Neural progenitor cell (in vitro differentiated cells): ENCODE data around the gene NHLH1. TPM values are rescaled to one million over a fixed set of nuclear protein-coding genes. Genes with fewer than 3 reads are reported as not detected.

Experiments used
- DNase-seq: peaks from one replicate; pipeline ENCODE4 v3.0.0-alpha.2; 2016; ENCODE audit warnings: low spot score
- H2AFZ ChIP-seq: fragments of 200-600 bp; sonication (generic); replicated peaks from 2 replicates; pipeline ENCODE4 v1.6.1; 2016; ENCODE audit warnings: antibody characterized with exemption
- H3F3A ChIP-seq: fragments of 200-600 bp; sonication (generic); 2 replicates; pipeline ENCODE4 v1.6.1; 2016; ENCODE audit warnings: antibody characterized with exemption, low read depth
- H3K27ac ChIP-seq: fragments of 200-600 bp; sonication (generic); 2 replicates; pipeline ENCODE4 v1.5.1; 2016; ENCODE audit warnings: mild to moderate bottlenecking
- H3K27me3 ChIP-seq: fragments of 200-600 bp; sonication (generic); 2 replicates; pipeline ENCODE4 v1.6.1; 2016; ENCODE audit warnings: mild to moderate bottlenecking, moderate library complexity
- H3K36me3 ChIP-seq: fragments of 200-600 bp; sonication (generic); 2 replicates; pipeline ENCODE4 v1.5.1; 2016
- H3K4me1 ChIP-seq: fragments of 200-600 bp; sonication (generic); 2 replicates; pipeline ENCODE4 v1.6.1; 2016; ENCODE audit warnings: mixed run types
- H3K4me2 ChIP-seq: fragments of 200-600 bp; sonication (generic); 2 replicates; pipeline ENCODE4 v1.6.1; 2016
- H3K4me3 ChIP-seq: fragments of 200-600 bp; sonication (generic); 2 replicates; pipeline ENCODE4 v1.5.1; 2016
- H3K79me2 ChIP-seq: fragments of 200-600 bp; sonication (generic); 2 replicates; pipeline ENCODE4 v1.6.1; 2016; ENCODE audit warnings: low read depth
- H3K9ac ChIP-seq: fragments of 200-600 bp; sonication (generic); 2 replicates; pipeline ENCODE4 v1.6.1; 2016
- H3K9me3 ChIP-seq: fragments of 200-600 bp; sonication (generic); 2 replicates; pipeline ENCODE4 v1.5.1; 2016; ENCODE audit warnings: low read depth
- H4K20me1 ChIP-seq: fragments of 200-600 bp; sonication (generic); 2 replicates; pipeline ENCODE4 v1.6.1; 2016; ENCODE audit warnings: low read depth
- H3K27ac Mint-ChIP-seq: 3 replicates; pipeline ENCODE4 v1.8.0; 2021; ENCODE audit warnings: mixed read lengths
- H3K27me3 Mint-ChIP-seq: 2 replicates; pipeline ENCODE4 v1.8.0; 2022; ENCODE audit warnings: low read depth, mild to moderate bottlenecking, inconsistent platforms, moderate library complexity, mixed read lengths; ENCODE audit not compliant: insufficient read depth
- H3K36me3 Mint-ChIP-seq: 3 replicates; pipeline ENCODE4 v1.8.0; 2021; ENCODE audit warnings: mixed read lengths
- H3K4me1 Mint-ChIP-seq: 3 replicates; pipeline ENCODE4 v1.8.0; 2021; ENCODE audit warnings: mixed read lengths
- H3K4me3 Mint-ChIP-seq: 3 replicates; pipeline ENCODE4 v1.8.0; 2021; ENCODE audit warnings: mild to moderate bottlenecking, moderate library complexity, mixed read lengths
- H3K9me3 Mint-ChIP-seq: 3 replicates; pipeline ENCODE4 v1.8.0; 2020; ENCODE audit warnings: mixed read lengths
- EZH2 ChIP-seq: fragments of 200-600 bp; sonication (generic); IDR thresholded peaks from 2 replicates; pipeline ENCODE4 v1.6.1; 2017; ENCODE audit warnings: antibody characterized with exemption, mild to moderate bottlenecking, moderate library complexity
- EZH2phosphoT487 ChIP-seq: fragments of 200-600 bp; sonication (generic); IDR thresholded peaks from 2 replicates; pipeline ENCODE4 v1.6.1; 2017; ENCODE audit warnings: antibody characterized with exemption
- total RNA-seq: library from RNA; depleted of rRNA; stranded (reverse); fragments of >200 nt; gene quantifications from 2 replicates; pipeline ENCODE4 v1.2.3, GENCODE V29; 2015; ENCODE audit warnings: low replicate concordance
- TF ChIP-seq, protein P1 (sequence below): fragments of 200-600 bp; sonication (generic); IDR thresholded peaks from 2 replicates; pipeline ENCODE4 v1.5.1; 2017; ENCODE audit warnings: antibody characterized with exemption, mild to moderate bottlenecking

NHLH1 gene
- total RNA-seq, 1 donor from 2014 or later, result 0.07 TPM

DNA sequence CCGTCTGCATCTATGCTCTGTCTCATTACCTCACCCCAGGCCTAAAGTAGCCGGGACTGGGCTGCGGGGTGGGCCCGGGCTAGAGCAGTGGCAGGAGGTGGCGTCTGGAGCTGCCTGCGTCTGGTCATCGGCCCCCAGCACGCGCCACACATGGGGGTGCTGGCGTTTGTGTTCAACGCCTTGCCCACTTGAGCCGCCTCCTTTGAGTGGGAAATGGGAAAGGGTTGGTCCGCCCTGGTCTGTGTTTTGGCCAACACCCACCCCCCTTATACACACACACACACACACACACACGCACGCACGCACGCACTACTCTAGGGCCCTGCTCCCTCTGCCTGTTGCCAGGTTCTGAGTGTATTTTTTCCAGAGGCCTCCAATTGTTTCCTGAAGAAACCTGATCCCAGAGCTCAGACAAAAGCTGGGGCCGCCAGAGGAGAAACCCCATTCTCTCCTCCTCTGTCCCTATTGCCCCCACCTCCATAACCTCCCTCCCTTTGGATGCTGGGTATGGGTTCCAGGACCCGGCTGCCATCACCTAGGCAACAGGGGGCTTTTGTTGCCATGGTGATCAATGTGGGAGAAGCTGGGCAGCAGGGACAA lies 43.6 kb downstream of the NHLH1 start:
- Mint-ChIP-seq H3K9me3 (no peaks in the 10 kb centered on the region), H3K4me1 (peaks cover 88% of the 10 kb centered on the region), H3K4me3 (peak overlapping the region; percentile 84), H3K36me3 (peaks cover 26% of the 10 kb centered on the region), H3K27me3 (peaks cover 10% of the 10 kb centered on the region), H3K27ac (peak overlapping the region; percentile 100)
- H3K27ac ChIP-seq, result peak overlapping the region; percentile 97
- H3K4me2 ChIP-seq, result peak overlapping the region; percentile 83
- H3K9ac ChIP-seq, result peak overlapping the region; percentile 27
- TF ChIP-seq, protein P1, sequence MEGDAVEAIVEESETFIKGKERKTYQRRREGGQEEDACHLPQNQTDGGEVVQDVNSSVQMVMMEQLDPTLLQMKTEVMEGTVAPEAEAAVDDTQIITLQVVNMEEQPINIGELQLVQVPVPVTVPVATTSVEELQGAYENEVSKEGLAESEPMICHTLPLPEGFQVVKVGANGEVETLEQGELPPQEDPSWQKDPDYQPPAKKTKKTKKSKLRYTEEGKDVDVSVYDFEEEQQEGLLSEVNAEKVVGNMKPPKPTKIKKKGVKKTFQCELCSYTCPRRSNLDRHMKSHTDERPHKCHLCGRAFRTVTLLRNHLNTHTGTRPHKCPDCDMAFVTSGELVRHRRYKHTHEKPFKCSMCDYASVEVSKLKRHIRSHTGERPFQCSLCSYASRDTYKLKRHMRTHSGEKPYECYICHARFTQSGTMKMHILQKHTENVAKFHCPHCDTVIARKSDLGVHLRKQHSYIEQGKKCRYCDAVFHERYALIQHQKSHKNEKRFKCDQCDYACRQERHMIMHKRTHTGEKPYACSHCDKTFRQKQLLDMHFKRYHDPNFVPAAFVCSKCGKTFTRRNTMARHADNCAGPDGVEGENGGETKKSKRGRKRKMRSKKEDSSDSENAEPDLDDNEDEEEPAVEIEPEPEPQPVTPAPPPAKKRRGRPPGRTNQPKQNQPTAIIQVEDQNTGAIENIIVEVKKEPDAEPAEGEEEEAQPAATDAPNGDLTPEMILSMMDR, result no peak
- no peak for TF ChIP-seq EZH2
- TF ChIP-seq EZH2phosphoT487, result no peak
- no peak overlapping the region for H2AFZ ChIP-seq
- peaks cover 61% of the 10 kb centered on the region for H4K20me1 ChIP-seq
- peaks cover 82% of the 10 kb centered on the region for H3K4me1 ChIP-seq
- peaks cover 97% of the 10 kb centered on the region for H3K79me2 ChIP-seq
- no peaks in the 10 kb centered on the region for H3K9me3 ChIP-seq
- H3F3A ChIP-seq, result peaks cover 35% of the 10 kb centered on the region
- peak overlapping the region; percentile 38 for H3K4me3 ChIP-seq
- H3K36me3 ChIP-seq, result no peaks in the 10 kb centered on the region
- peak; percentile 94 for DNase-seq
- H3K27me3 ChIP-seq, result no peaks in the 10 kb centered on the region

DNA sequence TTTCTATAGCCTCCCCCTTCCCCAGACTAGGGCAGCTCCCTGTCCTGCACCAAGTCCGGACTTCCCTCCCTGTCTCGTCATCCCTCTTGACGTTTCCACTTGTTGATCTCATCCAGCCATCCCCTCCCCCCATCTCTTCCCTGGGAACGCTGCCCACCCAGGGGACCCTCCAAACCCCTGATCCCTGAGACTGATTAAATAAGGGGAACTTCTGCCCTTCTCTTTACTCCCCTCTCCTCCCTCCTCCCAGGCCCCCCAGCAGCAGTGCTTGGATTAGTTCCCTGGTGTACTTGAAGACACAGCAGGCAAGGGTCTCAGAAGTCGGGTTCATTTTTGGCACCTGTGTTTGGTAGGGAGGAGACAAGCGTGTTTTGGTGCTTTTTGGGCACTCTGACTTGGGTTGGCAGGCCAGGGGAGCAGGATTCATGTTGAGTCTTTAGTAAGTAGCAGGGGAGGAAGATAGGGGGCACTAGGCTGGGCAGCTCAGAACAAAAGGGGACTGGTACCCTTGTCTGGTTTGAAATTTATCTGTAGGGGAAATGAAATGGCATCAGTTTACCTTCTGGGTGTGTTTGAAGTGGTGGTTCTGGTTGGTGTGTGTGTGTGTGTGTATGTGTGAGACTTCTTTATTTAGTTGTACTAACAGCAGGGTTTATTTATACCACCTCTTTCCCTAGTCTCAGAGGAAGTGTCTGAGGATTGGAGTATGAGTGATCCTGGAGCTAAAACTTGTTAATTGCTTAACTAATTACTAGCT lies 44.6 kb downstream of the NHLH1 start:
- peaks cover 97% of the 10 kb centered on the region for H3K79me2 ChIP-seq
- H3K4me1 ChIP-seq, result peaks cover 72% of the 10 kb centered on the region
- DNase-seq, result peak; percentile 26
- H4K20me1 ChIP-seq, result peaks cover 61% of the 10 kb centered on the region
- peaks cover 23% of the 10 kb centered on the region for H3K36me3 Mint-ChIP-seq
- peak overlapping the region; percentile 27 for H3K9ac ChIP-seq
- H3K4me3 ChIP-seq, result peak overlapping the region; percentile 38
- H3K27me3 ChIP-seq, result no peaks in the 10 kb centered on the region
- H3K9me3 ChIP-seq, result no peaks in the 10 kb centered on the region
- H3K4me3 Mint-ChIP-seq, result peak overlapping the region; percentile 84
- peaks cover 35% of the 10 kb centered on the region for H3F3A ChIP-seq
- no peaks in the 10 kb centered on the region for H3K36me3 ChIP-seq
- peak overlapping the region; percentile 83 for H3K4me2 ChIP-seq
- H3K4me1 Mint-ChIP-seq, result peaks cover 82% of the 10 kb centered on the region
- peaks cover 10% of the 10 kb centered on the region for H3K27me3 Mint-ChIP-seq
- peak overlapping the region; percentile 100 for H3K27ac Mint-ChIP-seq
- no peaks in the 10 kb centered on the region for H3K9me3 Mint-ChIP-seq
- H2AFZ ChIP-seq, result no peak overlapping the region
- TF ChIP-seq, protein P1, result peak; percentile 27
- TF ChIP-seq EZH2phosphoT487 (no peak), EZH2 (no peak)
- peak overlapping the region; percentile 97 for H3K27ac ChIP-seq

DNA sequence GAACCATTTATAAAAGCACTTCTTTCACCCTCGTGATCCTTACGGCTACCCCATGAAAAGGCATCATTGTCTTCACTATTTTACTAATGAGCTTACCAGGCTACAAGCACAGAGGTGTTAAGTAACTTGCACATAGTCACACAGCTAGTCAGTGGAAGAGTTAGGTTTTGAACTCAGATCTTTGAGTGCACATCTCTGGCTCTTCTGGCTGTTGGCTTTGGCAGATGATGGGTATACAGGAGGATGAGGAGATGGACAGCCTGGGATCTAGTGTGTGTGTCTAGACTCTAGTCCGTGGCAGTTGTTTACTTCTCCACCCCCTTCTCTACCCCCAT lies 45.1 kb downstream of the NHLH1 start:
- H3K27ac Mint-ChIP-seq, result peak overlapping the region; percentile 100
- H3K27me3 Mint-ChIP-seq, result peaks cover 10% of the 10 kb centered on the region
- H3K4me3 ChIP-seq, result no peak overlapping the region
- H3K27ac ChIP-seq, result peak overlapping the region; percentile 97
- H4K20me1 ChIP-seq, result peaks cover 61% of the 10 kb centered on the region
- peaks cover 77% of the 10 kb centered on the region for H3K4me1 Mint-ChIP-seq
- TF ChIP-seq, protein P1, result no peak
- TF ChIP-seq EZH2phosphoT487 (no peak), EZH2 (no peak)
- H2AFZ ChIP-seq, result no peak overlapping the region
- H3K36me3 Mint-ChIP-seq, result peaks cover 21% of the 10 kb centered on the region
- H3K9ac ChIP-seq, result no peak overlapping the region
- peaks cover 92% of the 10 kb centered on the region for H3K79me2 ChIP-seq
- no peak for DNase-seq
- no peaks in the 10 kb centered on the region for H3K9me3 Mint-ChIP-seq
- no peaks in the 10 kb centered on the region for H3K27me3 ChIP-seq
- no peaks in the 10 kb centered on the region for H3K9me3 ChIP-seq
- no peaks in the 10 kb centered on the region for H3K36me3 ChIP-seq
- H3F3A ChIP-seq, result peaks cover 35% of the 10 kb centered on the region
- H3K4me3 Mint-ChIP-seq, result peak overlapping the region; percentile 84
- peak overlapping the region; percentile 83 for H3K4me2 ChIP-seq
- peaks cover 71% of the 10 kb centered on the region for H3K4me1 ChIP-seq
